K562 treated with DMSO at 1 percent for 24 hours (cell line): Measurements from ENCODE around the gene RPL19. TPM values are rescaled to one million over a fixed set of nuclear protein-coding genes. Genes with fewer than 3 reads are reported as not detected.

Experiments used
- total RNA-seq: library from RNA; unstranded; fragments of 300-600 nt; gene quantifications from 2 replicates; pipeline ENCODE4 v1.2.3, GENCODE V29; 2022; ENCODE audit warnings: low read depth; ENCODE audit not compliant: insufficient read depth

Gene RPL19
- total RNA-seq: 4,157 and 4,223 TPM in 2 replicates

GRCh38 chr17:39200070-39200879, at the start of gene RPL19:
TSS of gene RPL19 (plus strand) at chr17:39200283. CDS start at chr17:39200345, 62 bp downstream.

GRCh38 chr17:39151150-39151942, 48.7 kb upstream of the RPL19 start, which contains the start of gene PLXDC1:
TSS of gene PLXDC1 (minus strand) at chr17:39151637. CDS start at chr17:39151437, 200 bp downstream.

DNA sequence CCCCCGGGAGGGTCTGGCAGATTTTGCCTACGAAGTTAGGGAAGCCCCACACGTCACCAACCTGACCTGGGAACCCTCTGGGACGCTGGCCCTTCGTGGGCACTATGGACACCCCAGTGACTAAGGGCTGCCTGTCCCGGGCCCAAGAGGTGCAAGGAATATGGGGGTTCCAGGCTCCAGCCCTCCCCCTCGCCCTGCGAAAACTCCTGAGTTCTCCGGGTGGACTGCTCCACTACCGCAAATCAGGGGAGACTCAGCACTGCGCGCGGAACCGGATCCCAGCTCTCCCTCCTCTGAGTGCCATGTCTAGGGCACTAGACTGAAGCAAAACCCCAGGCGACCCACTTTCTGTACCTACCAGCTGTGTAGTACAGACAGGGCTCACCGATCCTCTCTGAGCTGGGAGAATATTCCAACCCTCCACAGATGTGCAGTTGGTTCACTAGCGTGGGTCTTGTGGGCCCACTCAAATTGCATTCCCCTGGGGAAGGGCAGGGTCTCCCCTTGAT, 34.2 kb upstream of the RPL19 start, which contains the start of gene ARL5C:
ARL5C (minus strand) TSS at position 321 of the 509 bp plus-strand sequence. CDS start 401 bp downstream, outside the sequence.

DNA sequence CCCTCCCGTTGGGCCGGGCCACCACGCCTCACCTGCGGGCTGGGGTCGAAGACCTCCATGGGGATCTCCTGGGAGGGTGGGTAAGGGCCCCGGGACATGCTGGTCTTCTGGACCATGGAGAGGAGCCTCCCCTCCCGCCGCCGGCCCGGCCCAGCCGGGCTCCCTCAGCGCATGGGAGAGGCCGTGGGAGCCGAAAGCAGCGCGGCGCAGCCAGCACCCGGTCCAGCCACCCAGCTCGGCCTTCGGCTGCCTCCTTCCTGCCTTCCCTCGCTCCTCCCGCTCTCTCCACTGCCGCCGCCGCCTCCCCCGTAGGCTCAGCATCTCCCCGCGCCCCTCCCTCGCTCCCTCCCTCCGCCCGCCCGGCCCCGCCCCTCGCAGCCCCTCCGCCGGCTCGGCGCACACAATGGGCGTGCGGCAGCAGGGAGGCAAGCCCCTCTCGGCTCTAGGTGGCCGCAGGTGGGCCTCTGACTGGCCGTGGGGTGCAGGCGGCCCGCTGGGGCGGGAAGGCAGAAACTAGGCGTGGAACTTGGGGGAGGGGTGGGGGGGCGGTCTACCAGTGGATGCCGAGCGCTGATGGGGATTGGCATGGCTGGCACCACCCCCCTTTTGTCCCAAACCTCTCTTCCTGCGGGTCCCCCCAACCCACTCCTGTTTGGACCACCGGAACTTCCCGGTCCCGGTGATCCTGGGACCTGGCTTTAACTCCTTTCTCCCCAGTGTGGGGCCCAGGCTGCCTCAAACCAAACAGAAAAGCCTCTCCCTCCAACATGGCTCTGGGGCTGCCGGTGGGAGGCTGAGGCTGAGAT, 2.5 kb upstream of the RPL19 start, which contains the start of gene CACNB1:
CACNB1 (minus strand) TSS at position 290 of the 806 bp plus-strand sequence; CDS start at position 116, 174 bp downstream.

GRCh38 chr17:39225308-39225958, 25.4 kb downstream of the RPL19 start, which contains the start of gene STAC2:
TSS of gene STAC2 (minus strand) at chr17:39225945. CDS start at chr17:39225502, 443 bp downstream.

Other genes starting within 250 kb of the RPL19 start
- gene FBXO47, start 232.9 kb upstream of the RPL19 start, total RNA-seq: not detected in 2 replicates
- gene PLXDC1, start 48.6 kb upstream of the RPL19 start, total RNA-seq: not detected in 2 replicates
- not detected in 2 replicates for gene ARL5C, start 34.1 kb upstream of the RPL19 start, total RNA-seq
- 1.3 and 1.6 TPM in 2 replicates for gene CACNB1, start 2.6 kb upstream of the RPL19 start, total RNA-seq
- gene STAC2, start 25.7 kb downstream of the RPL19 start, total RNA-seq: not detected in 2 replicates
- 7.3 and 7.4 TPM in 2 replicates for gene FBXL20, start 201.3 kb downstream of the RPL19 start, total RNA-seq